ENCODE data around the gene CCZ1B. TPM values are rescaled to one million over a fixed set of nuclear protein-coding genes. Genes with fewer than 3 reads are reported as not detected.
"Not testable (repeated sequence)": the region's sequence is repeated elsewhere in the genome, so short reads cannot be mapped to it uniquely, and the experiment has no call there.

CCZ1B gene
- total RNA-seq, 2 experiments from 2014 or later: 73.5 to 84.5 TPM

- H3K4me3 Mint-ChIP-seq, H3K9me3 Mint-ChIP-seq: not testable (repeated sequence)
These were observed 64.9 kb downstream of the CCZ1B start for GRCh38 chr7:6761186-6761585.

GRCh38 chr7:6753964-6754363 lies 72.1 kb downstream of the CCZ1B start, which contains the start of gene RSPH10B2:
Gene RSPH10B2 (plus strand): TSS chr7:6754103. CDS start chr7:6757678, 3,575 bp downstream.
- H3K4me1 ChIP-seq (ENCODE audit: insufficient read depth, low read length); H3K27ac Mint-ChIP-seq; H3K4me3 ChIP-seq (ENCODE audit: low read length); H3K27me3 ChIP-seq (ENCODE audit: control insufficient read depth in 1 of 2, insufficient read depth in 2 of 2, low read length in 2 of 2); CTCF ChIA-PET; H3K27me3 Mint-ChIP-seq; H3K4me1 Mint-ChIP-seq (ENCODE audit: low read depth); H3K27ac ChIP-seq (ENCODE audit: low read depth in 1 of 2, low read length in 2 of 2); DNase-seq; intact Hi-C loops (cut with DNase I, micrococcal nuclease); POLR2A ChIA-PET; H3K9me3 Mint-ChIP-seq; H3K9me3 ChIP-seq (ENCODE audit: control insufficient read depth in 1 of 2, insufficient read depth in 1 of 2, low read length in 2 of 2); H3K36me3 ChIP-seq (ENCODE audit: insufficient read depth, low read length); H3K36me3 Mint-ChIP-seq (ENCODE audit: low read depth); ATAC-seq (ENCODE audit: poor library complexity); H3K4me3 Mint-ChIP-seq: not testable (repeated sequence)

More at GRCh38 chr7:6761186-6761585, 64.9 kb downstream of the CCZ1B start:
- H3K27ac Mint-ChIP-seq; ATAC-seq (ENCODE audit: poor library complexity); H3K36me3 ChIP-seq (ENCODE audit: insufficient read depth, low read length); intact Hi-C loops (cut with DNase I, micrococcal nuclease); H3K36me3 Mint-ChIP-seq (ENCODE audit: low read depth); H3K27me3 ChIP-seq (ENCODE audit: control insufficient read depth in 1 of 2, insufficient read depth in 2 of 2, low read length in 2 of 2); CTCF ChIA-PET; H3K4me1 ChIP-seq (ENCODE audit: insufficient read depth, low read length); H3K27ac ChIP-seq (ENCODE audit: low read depth in 1 of 2, low read length in 2 of 2); H3K4me3 ChIP-seq (ENCODE audit: low read length); POLR2A ChIA-PET; H3K4me1 Mint-ChIP-seq (ENCODE audit: low read depth); H3K27me3 Mint-ChIP-seq; DNase-seq; H3K9me3 ChIP-seq (ENCODE audit: control insufficient read depth in 1 of 2, insufficient read depth in 1 of 2, low read length in 2 of 2): not testable (repeated sequence)

GRCh38 chr7:6750173-6750572 lies 75.9 kb downstream of the CCZ1B start:
- intact Hi-C loops (cut with DNase I, micrococcal nuclease); ATAC-seq (ENCODE audit: poor library complexity); CTCF ChIA-PET: not testable (repeated sequence)

GRCh38 chr7:6749335-6749734 lies 76.7 kb downstream of the CCZ1B start:
- H3K36me3 Mint-ChIP-seq (ENCODE audit: low read depth); H3K4me3 ChIP-seq (ENCODE audit: low read length); H3K9me3 Mint-ChIP-seq; ATAC-seq (ENCODE audit: poor library complexity); H3K4me3 Mint-ChIP-seq; CTCF ChIA-PET; H3K9me3 ChIP-seq (ENCODE audit: control insufficient read depth in 1 of 2, insufficient read depth in 1 of 2, low read length in 2 of 2); POLR2A ChIA-PET; DNase-seq; intact Hi-C loops (cut with DNase I, micrococcal nuclease); H3K4me1 Mint-ChIP-seq (ENCODE audit: low read depth); H3K4me1 ChIP-seq (ENCODE audit: insufficient read depth, low read length); H3K27me3 ChIP-seq (ENCODE audit: control insufficient read depth in 1 of 2, insufficient read depth in 2 of 2, low read length in 2 of 2); H3K27ac Mint-ChIP-seq; H3K27ac ChIP-seq (ENCODE audit: low read depth in 1 of 2, low read length in 2 of 2); H3K27me3 Mint-ChIP-seq; H3K36me3 ChIP-seq (ENCODE audit: insufficient read depth, low read length): not testable (repeated sequence)

More at GRCh38 chr7:6750173-6750572, 75.9 kb downstream of the CCZ1B start:
- DNase-seq; H3K27me3 ChIP-seq (ENCODE audit: control insufficient read depth in 1 of 2, insufficient read depth in 2 of 2, low read length in 2 of 2); POLR2A ChIA-PET; H3K4me3 ChIP-seq (ENCODE audit: low read length); H3K9me3 ChIP-seq (ENCODE audit: control insufficient read depth in 1 of 2, insufficient read depth in 1 of 2, low read length in 2 of 2); H3K9me3 Mint-ChIP-seq; H3K4me1 Mint-ChIP-seq (ENCODE audit: low read depth); H3K36me3 ChIP-seq (ENCODE audit: insufficient read depth, low read length); H3K27me3 Mint-ChIP-seq; H3K4me1 ChIP-seq (ENCODE audit: insufficient read depth, low read length); H3K4me3 Mint-ChIP-seq; H3K36me3 Mint-ChIP-seq (ENCODE audit: low read depth); H3K27ac ChIP-seq (ENCODE audit: low read depth in 1 of 2, low read length in 2 of 2); H3K27ac Mint-ChIP-seq: not testable (repeated sequence)

Other genes starting within 250 kb of the CCZ1B start
- gene ZDHHC4, start 248.8 kb downstream of the CCZ1B start, total RNA-seq: 10 to 100 TPM; 32.1 to 32.9 TPM
- 10 to 100 TPM; 39.3 to 41.8 TPM for gene INTS15, start 236.3 kb downstream of the CCZ1B start, total RNA-seq
- gene ZNF853, start 210.7 kb downstream of the CCZ1B start, total RNA-seq: 1 to 10 TPM; 2.5 to 2.7 TPM
- 10 to 100 TPM; 46.2 to 49.7 TPM for gene ZNF316, start 189.0 kb downstream of the CCZ1B start, total RNA-seq
- 10 to 100 TPM; 22.1 to 22.5 TPM for gene ZNF12, start 119.3 kb downstream of the CCZ1B start, total RNA-seq
- not detected for gene RSPH10B2, start 72.2 kb downstream of the CCZ1B start, total RNA-seq

Measured in CD4-positive, alpha-beta T cell (primary cell).